ENCODE data around the gene MEX3A. TPM values are rescaled to one million over a fixed set of nuclear protein-coding genes. Genes with fewer than 3 reads are reported as not detected.

MEX3A gene
- total RNA-seq, 1 experiment from 2014 or later: 68.0 TPM

DNA sequence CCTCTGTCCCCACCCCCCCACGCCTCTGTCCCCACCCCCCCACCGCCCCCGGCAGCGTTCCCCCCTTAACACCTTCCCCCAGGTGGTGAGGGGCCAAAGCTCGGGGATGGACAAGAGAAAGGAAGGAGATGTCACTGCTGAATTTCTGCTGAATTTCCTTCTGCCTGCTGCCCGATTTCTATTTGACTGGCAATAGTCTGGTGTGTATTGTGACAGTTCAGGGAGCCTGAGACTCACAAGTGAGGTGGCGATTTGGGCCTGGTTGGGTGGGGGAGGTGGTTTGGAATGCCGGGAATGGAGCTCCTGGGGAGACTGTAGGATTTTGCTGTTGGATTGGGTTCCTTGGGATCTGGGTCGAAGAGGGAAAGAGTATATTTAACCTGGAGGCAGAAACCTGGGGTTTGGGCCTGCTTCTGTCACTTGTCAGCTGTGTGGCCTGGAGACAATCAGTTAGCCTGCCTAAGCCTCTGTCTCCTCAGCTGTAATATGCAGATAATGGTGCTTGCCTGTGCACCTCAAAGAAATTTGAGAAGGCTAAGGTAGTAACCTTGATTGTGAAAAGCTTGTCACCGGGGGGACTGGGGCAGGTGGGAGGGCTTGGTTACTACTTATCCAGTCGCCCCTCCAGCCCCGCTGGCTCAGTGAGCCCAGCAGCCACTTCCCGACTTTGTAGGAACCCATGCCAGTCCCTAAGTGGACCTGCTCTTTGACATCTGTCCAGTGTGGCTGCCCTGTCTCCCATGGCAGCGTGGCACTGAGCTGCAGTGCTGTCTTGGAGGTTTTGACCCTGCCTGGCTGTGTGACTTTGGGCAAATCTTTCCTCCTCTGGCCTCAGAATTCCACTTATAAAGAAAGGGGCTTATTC, 24.6 kb upstream of the MEX3A start:
- Histone ChIP-seq H3K23me2 (ENCODE audit: insufficient read length, low read depth, low read length, poor library complexity, severe bottlenecking) (peaks cover 5% of the 10 kb centered on the region), H3K18ac (ENCODE audit: insufficient read length, low read depth, low read length) (peak overlapping the region; percentile 10), H4K5ac (ENCODE audit: insufficient read length, low read depth, low read length) (no peak overlapping the region), H4K91ac (ENCODE audit: insufficient read length, low read depth, low read length) (no peak overlapping the region), H2BK5ac (ENCODE audit: insufficient read length, low read length) (no peak overlapping the region), H2AFZ (ENCODE audit: low read length) (no peak overlapping the region), H3K23ac (ENCODE audit: insufficient read length, low read depth, low read length) (no peak overlapping the region), H3K56ac (ENCODE audit: insufficient read length, low read depth, low read length) (no peak overlapping the region), H3K27me3 (ENCODE audit: insufficient read depth, low read length) (no peaks in the 10 kb centered on the region), H3K14ac (ENCODE audit: insufficient read depth, low read length) (peak overlapping the region; percentile 37; the same call in 1 of the 2 replicates), H2AK5ac (ENCODE audit: insufficient read length, low read length) (no peak overlapping the region), H3K27ac (ENCODE audit: insufficient read length, low read depth, low read length) (peak overlapping the region; percentile 21), H2BK15ac (ENCODE audit: low read depth, low read length) (no peak overlapping the region), H3K4ac (ENCODE audit: low read depth, low read length) (no peak overlapping the region), H4K20me1 (ENCODE audit: control insufficient read depth, insufficient read depth, insufficient read length) (no peaks in the 10 kb centered on the region), H3K4me2 (ENCODE audit: insufficient read depth, insufficient read length, low read length) (peak overlapping the region; percentile 63), H2BK120ac (ENCODE audit: low read depth, low read length, poor library complexity, severe bottlenecking) (no peak overlapping the region), H3K79me1 (ENCODE audit: insufficient read depth, low read depth, low read length, poor library complexity, severe bottlenecking) (no peaks in the 10 kb centered on the region), H3K9me3 (ENCODE audit: control insufficient read depth, low read depth, low read length) (no peaks in the 10 kb centered on the region), H4K8ac (replicated peaks; ENCODE audit: insufficient read length, low read depth, low read length) (no peak overlapping the region), H3K9ac (ENCODE audit: extremely low read depth, insufficient read length, low read length) (no peak overlapping the region), H2BK20ac (ENCODE audit: low read depth, low read length, poor library complexity, severe bottlenecking) (no peak overlapping the region), H3K4me1 (ENCODE audit: insufficient read depth, low read length) (peaks cover 14% of the 10 kb centered on the region; the same call in 1 of the 2 replicates), H3K79me2 (ENCODE audit: insufficient read depth, low read length) (no peaks in the 10 kb centered on the region), H2BK12ac (ENCODE audit: insufficient read length, low read depth, low read length) (no peak overlapping the region), H3T11ph (ENCODE audit: low read length) (no peak overlapping the region)
- no CpG with 5 or more reads among the region's 14 CpGs for WGBS (ENCODE audit: extremely low coverage, insufficient read length, low lambda C conversion rate)
- H3K27me3 Mint-ChIP-seq (ENCODE audit: low read depth): 0 out of 2 replicates have a peak, but pooled peaks cover 2% of the 10 kb centered on the region
- peak; percentile 83 for DNase-seq
- H3K9me3 Mint-ChIP-seq: no peaks in the 10 kb centered on the region; a peak in 1 of 5 replicates
- peaks cover 0 to 2% (median 0%) of the 10 kb centered on the region in 3 experiments; a peak in 2 of 7 replicates for H3K36me3 Mint-ChIP-seq (ENCODE audit: insufficient read depth in 1 of 3, low read depth in 3 of 3)
- TF ChIP-seq, protein P1, sequence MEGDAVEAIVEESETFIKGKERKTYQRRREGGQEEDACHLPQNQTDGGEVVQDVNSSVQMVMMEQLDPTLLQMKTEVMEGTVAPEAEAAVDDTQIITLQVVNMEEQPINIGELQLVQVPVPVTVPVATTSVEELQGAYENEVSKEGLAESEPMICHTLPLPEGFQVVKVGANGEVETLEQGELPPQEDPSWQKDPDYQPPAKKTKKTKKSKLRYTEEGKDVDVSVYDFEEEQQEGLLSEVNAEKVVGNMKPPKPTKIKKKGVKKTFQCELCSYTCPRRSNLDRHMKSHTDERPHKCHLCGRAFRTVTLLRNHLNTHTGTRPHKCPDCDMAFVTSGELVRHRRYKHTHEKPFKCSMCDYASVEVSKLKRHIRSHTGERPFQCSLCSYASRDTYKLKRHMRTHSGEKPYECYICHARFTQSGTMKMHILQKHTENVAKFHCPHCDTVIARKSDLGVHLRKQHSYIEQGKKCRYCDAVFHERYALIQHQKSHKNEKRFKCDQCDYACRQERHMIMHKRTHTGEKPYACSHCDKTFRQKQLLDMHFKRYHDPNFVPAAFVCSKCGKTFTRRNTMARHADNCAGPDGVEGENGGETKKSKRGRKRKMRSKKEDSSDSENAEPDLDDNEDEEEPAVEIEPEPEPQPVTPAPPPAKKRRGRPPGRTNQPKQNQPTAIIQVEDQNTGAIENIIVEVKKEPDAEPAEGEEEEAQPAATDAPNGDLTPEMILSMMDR (conservative IDR thresholded peaks at IDR 0.05): no peak
- peak overlapping the region; percentile 78 to 98 (median 96); a peak in 6 of 7 replicates for H3K27ac Mint-ChIP-seq
- H3K4me3 Mint-ChIP-seq: peak overlapping the region; percentile 53 to 81
- peaks cover 42 to 51% of the 10 kb centered on the region in 2 experiments for H3K4me1 Mint-ChIP-seq

All from H9 (cell line).